DND-41 (cell line): ENCODE measurements around the gene ZNHIT6.

ENCODE experiments used
- ATAC-seq: fragments of 200-7000 bp; cut with Tn5 transposase; 3 replicates; pipeline ENCODE4 v1.9.1; 2021; ENCODE audit warnings: low read depth; ENCODE audit not compliant: insufficient read depth
- DNase-seq: peaks from one replicate; pipeline ENCODE4 v3.0.0-alpha.2; 2020
- H2AFZ ChIP-seq: 2 replicates; pipeline ENCODE4 v1.6.0; 2012; ENCODE audit warnings: low read depth, low read length
- H3K27ac ChIP-seq: 2 replicates; pipeline ENCODE4 v1.5.1; 2012; ENCODE audit warnings: low read length, inconsistent platforms
- H3K27me3 ChIP-seq: fragments of 200-600 bp; sonication (generic); 2 replicates; pipeline ENCODE4 v1.6.0; 2012; ENCODE audit warnings: low read length, mild to moderate bottlenecking, inconsistent platforms; ENCODE audit not compliant: insufficient read depth, poor library complexity
- H3K36me3 ChIP-seq: 2 replicates; pipeline ENCODE4 v1.5.1; 2012; ENCODE audit warnings: low read length, inconsistent platforms; ENCODE audit not compliant: insufficient read depth
- H3K4me1 ChIP-seq: 2 replicates; pipeline ENCODE4 v1.5.1; 2012; ENCODE audit warnings: mild to moderate bottlenecking, low read length; ENCODE audit not compliant: insufficient read depth
- H3K4me2 ChIP-seq: 2 replicates; pipeline ENCODE4 v1.6.0; 2012; ENCODE audit warnings: mild to moderate bottlenecking, moderate library complexity, low read length, inconsistent platforms; ENCODE audit not compliant: insufficient read depth
- H3K4me3 ChIP-seq, 2 experiments: fragments of 200-600 bp in 1 of 2; shearing (Covaris generic) in 1 of 2; 2 replicates each; pipeline ENCODE4 v1.5.1; 2012 to 2016; ENCODE audit warnings: inconsistent platforms in 2 of 2, low read length in 2 of 2, mild to moderate bottlenecking in 2 of 2, low read depth in 1 of 2, moderate library complexity in 1 of 2
- H3K79me2 ChIP-seq: 2 replicates; pipeline ENCODE4 v1.6.0; 2012; ENCODE audit warnings: low read length, inconsistent platforms; ENCODE audit not compliant: insufficient read depth
- H3K9ac ChIP-seq: 2 replicates; pipeline ENCODE4 v1.6.0; 2012; ENCODE audit warnings: low read depth, mild to moderate bottlenecking, inconsistent platforms, low read length, moderate library complexity
- H3K9me3 ChIP-seq: 2 replicates; pipeline ENCODE4 v1.5.1; 2012; ENCODE audit warnings: low read length, moderate library complexity, mild to moderate bottlenecking, inconsistent platforms; ENCODE audit not compliant: insufficient read depth, severe bottlenecking
- H4K20me1 ChIP-seq: 2 replicates; pipeline ENCODE4 v1.6.0; 2012; ENCODE audit warnings: low read length; ENCODE audit not compliant: insufficient read depth
- EZH2 ChIP-seq: IDR thresholded peaks from 3 replicates; pipeline ENCODE4 v1.6.1; 2012; ENCODE audit warnings: borderline replicate concordance, low read depth, mild to moderate bottlenecking, moderate library complexity, low read length, inconsistent platforms; ENCODE audit not compliant: severe bottlenecking
- TF ChIP-seq, protein P1 (sequence below): IDR thresholded peaks from 2 replicates; pipeline ENCODE4 v1.5.1; 2012; ENCODE audit warnings: borderline replicate concordance, low read length, moderate library complexity, mild to moderate bottlenecking; ENCODE audit not compliant: poor library complexity, severe bottlenecking; ENCODE audit errors: extremely low read depth

Gene ZNHIT6

DNA sequence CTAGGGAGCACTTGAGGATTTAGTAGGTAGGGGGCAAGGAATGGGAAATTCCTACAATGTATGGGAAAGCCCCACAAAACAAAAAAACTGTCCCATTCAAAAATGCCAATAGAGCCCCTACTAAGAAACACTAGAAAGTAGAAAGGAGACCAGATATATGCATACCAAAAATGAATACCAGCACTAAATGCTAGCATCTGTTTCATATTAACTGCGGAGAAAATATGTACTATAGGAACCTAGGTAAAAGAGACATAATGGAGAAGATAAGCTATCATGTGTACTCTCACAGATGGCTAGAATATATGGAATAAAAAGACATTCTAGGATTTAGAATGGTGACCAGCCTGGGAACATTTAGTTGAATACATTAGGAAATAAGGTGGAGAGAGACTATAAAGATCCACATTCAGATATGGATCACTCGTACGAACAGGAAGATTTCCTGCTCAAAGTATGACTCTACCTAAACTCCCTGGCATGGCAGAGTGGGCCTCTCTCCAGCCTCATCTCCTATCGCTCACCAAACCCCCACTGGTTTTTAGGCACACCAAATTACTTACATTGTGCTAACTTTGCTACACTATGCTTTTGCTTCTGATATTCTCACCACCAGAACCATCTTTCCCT lies 18.3 kb downstream of the ZNHIT6 start:
- no peak for TF ChIP-seq EZH2
- TF ChIP-seq, protein P1, sequence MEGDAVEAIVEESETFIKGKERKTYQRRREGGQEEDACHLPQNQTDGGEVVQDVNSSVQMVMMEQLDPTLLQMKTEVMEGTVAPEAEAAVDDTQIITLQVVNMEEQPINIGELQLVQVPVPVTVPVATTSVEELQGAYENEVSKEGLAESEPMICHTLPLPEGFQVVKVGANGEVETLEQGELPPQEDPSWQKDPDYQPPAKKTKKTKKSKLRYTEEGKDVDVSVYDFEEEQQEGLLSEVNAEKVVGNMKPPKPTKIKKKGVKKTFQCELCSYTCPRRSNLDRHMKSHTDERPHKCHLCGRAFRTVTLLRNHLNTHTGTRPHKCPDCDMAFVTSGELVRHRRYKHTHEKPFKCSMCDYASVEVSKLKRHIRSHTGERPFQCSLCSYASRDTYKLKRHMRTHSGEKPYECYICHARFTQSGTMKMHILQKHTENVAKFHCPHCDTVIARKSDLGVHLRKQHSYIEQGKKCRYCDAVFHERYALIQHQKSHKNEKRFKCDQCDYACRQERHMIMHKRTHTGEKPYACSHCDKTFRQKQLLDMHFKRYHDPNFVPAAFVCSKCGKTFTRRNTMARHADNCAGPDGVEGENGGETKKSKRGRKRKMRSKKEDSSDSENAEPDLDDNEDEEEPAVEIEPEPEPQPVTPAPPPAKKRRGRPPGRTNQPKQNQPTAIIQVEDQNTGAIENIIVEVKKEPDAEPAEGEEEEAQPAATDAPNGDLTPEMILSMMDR = no peak
- Histone ChIP-seq H3K36me3 (peaks cover 48% of the 10 kb centered on the region), H3K9ac (no peak overlapping the region), H3K79me2 (peaks cover 51% of the 10 kb centered on the region), H3K4me1 (no peaks in the 10 kb centered on the region), H3K4me3 (no peak overlapping the region), H3K27ac (no peak overlapping the region), H3K27me3 (no peaks in the 10 kb centered on the region), H3K9me3 (no peaks in the 10 kb centered on the region), H3K4me2 (no peak overlapping the region), H2AFZ (no peak overlapping the region), H4K20me1 (peaks cover 9% of the 10 kb centered on the region; the same call in 1 of the 2 replicates)
- no peak for ATAC-seq
- no peak for DNase-seq

DNA sequence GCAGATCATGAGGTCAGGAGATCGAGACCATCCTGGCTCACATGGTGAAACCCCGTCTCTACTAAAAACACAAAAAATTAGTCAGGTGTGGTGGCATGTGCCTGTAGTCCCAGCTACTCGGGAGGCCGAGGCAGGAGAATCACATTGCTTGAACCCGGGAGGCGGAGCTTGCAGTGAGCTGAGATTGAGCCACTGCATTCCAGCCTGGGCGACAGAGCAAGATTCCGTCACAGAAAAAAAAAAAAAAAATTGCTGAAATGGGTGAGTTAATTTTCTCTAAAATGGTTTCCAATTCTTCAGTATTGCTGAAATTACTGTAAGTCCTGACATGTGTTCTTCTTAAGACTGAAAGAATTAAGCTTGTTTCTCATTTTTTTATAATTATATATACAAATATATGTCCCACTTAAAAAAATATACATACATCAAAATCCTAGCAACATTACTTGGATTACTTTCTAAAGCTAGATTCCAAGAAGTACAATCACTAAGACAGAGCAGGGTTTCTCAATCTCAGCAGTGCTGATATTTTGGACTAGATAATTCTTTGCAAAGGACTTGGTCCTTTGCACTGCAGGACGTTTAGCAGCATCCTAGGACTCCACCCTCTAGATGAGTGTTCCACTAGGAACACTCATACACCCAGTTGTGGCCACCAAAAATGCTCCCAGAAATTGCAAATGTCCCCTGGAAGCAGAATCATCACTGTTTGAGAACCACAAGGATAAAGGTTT lies 24.8 kb downstream of the ZNHIT6 start:
- no peak overlapping the region for H3K4me3 ChIP-seq
- no peaks in the 10 kb centered on the region for H3K27me3 ChIP-seq
- H3K79me2 ChIP-seq = peaks cover 29% of the 10 kb centered on the region
- ATAC-seq (no peak), DNase-seq (no peak)
- no peak overlapping the region for H3K9ac ChIP-seq
- no peaks in the 10 kb centered on the region for H3K9me3 ChIP-seq
- H4K20me1 ChIP-seq = no peaks in the 10 kb centered on the region
- H3K4me1 ChIP-seq = no peaks in the 10 kb centered on the region
- TF ChIP-seq EZH2 = no peak
- TF ChIP-seq, protein P1 = no peak
- no peak overlapping the region for H3K4me2 ChIP-seq
- peaks cover 39% of the 10 kb centered on the region for H3K36me3 ChIP-seq
- H2AFZ ChIP-seq = no peak overlapping the region
- no peak overlapping the region for H3K27ac ChIP-seq

DNA sequence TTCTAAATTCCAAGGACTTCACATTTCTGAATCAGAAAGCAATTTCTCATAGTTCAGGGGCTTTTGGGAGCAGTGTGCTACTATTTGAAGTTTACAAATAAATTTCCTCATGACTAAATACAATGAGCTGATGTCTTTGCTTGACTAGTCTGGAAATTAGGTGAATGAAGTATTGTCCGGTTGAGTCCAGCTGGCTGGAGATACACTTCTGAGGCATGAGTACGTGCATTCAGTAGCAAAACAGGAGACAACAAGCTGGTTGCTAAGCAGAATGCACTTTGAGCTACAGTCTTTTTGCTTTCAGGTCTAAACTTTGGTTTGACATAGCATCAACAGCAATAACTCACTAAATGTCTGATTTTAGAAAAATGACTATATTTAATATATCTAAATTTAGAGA lies 27.1 kb downstream of the ZNHIT6 start:
- Histone ChIP-seq H3K79me2 (peaks cover 25% of the 10 kb centered on the region; the same call in 1 of the 2 replicates), H3K27ac (no peak overlapping the region), H3K4me3 (no peak overlapping the region), H3K9ac (no peak overlapping the region), H3K27me3 (no peaks in the 10 kb centered on the region), H3K4me1 (no peaks in the 10 kb centered on the region), H4K20me1 (no peaks in the 10 kb centered on the region), H3K9me3 (no peaks in the 10 kb centered on the region), H2AFZ (no peak overlapping the region), H3K36me3 (peaks cover 49% of the 10 kb centered on the region), H3K4me2 (no peak overlapping the region)
- ATAC-seq (no peak), DNase-seq (no peak)
- TF ChIP-seq, protein P1 = no peak
- no peak for TF ChIP-seq EZH2
